SK-MEL-5 (cell line): Measurements from ENCODE around the gene ZNF350. TPM values are rescaled to one million over a fixed set of nuclear protein-coding genes. Genes with fewer than 3 reads are reported as not detected.
A peak's percentile ranks its signal among the peaks of the same experiment; 100 is the strongest.
"Not testable (repeated sequence)": the region's sequence is repeated elsewhere in the genome, so short reads cannot be mapped to it uniquely, and the experiment has no call there.

Experiments used
- DNase-seq: peaks from one replicate; pipeline ENCODE4 v3.0.0-alpha.2; 2016; ENCODE audit warnings: low read depth, low spot score
- in situ Hi-C: cut with HindIII; loops from 2 replicates; pipeline ENCODE4 v1.10.0; 2016; ENCODE audit warnings: low sequenced_read_pairs, high pct_unique_total_duplicates, low pct_unique_long_range_greater_than_20kb
- total RNA-seq: library from RNA; depleted of rRNA; stranded (reverse); fragments of >200 nt; shearing (Covaris generic); gene quantifications from 2 replicates; pipeline ENCODE4 v1.2.3, GENCODE V29; 2014

The ZNF350 gene
- total RNA-seq, 1 experiment from 2014 or later = 9.1 TPM

- DNase-seq = no peak
- in situ Hi-C loops = no loop called here
Observed at GRCh38 chr19:51978882-51979281, 7.8 kb downstream of the ZNF350 start.

DNA sequence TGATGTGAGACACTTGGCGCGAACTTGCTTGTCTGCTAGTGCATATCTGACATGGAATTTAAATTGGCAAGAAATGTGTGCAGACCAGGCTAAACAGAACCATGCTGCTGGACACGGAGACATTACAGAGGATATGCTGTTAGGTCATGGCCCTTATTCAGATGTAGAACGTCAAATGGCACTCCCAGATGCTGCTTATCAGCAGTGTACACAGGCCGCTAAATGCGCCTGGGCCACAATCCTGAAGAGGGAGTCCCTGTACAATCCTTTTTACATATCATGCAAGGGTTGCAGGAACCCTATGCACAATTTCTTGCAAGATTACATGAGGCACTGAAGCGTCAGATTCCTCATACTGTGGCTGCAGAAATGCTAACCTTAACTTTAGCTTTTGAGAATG is 9.3 kb downstream of the ZNF350 start:
- no peak for DNase-seq
- in situ Hi-C loops = no loop called here

DNA sequence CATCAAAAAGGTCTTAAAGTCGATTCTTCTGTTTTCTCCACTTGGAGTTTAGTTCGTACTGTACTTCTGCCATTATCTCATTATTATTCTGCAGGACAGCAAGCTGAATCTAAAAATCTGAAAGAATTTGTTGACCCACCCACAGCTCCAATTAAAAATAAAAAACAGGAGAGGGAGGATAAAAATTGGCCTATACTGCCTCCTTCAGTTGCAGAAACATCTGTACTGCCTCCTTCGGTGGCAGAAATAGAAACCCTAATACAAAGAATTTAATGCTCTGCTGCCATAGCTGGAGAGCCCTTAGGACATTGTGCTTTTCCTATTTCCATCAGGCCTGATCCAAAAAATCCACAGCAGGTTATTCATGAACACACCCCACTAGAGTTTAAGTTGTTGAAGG is 9.8 kb downstream of the ZNF350 start:
- in situ Hi-C loops = no loop called here
- DNase-seq = no peak

DNA sequence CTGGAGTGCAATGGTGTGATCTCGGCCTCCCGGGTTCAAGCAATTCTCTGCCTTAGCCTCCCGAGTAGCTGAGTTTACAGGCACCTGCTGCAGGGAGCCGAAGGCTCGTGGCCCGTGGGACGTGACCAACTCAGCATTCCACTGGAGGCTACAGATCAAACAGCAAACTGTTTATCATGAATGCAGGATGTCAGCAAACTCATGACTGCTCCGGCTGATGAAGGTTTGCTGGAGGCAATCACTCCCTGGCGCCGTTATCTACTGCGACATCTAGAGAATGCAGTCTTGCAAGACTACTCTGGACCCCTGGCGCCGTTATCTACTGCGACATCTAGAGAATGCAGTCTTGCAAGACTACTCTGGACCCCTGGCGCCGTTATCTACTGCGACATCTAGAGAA is 10.9 kb downstream of the ZNF350 start:
- DNase-seq, in situ Hi-C loops: not testable (repeated sequence)

DNA sequence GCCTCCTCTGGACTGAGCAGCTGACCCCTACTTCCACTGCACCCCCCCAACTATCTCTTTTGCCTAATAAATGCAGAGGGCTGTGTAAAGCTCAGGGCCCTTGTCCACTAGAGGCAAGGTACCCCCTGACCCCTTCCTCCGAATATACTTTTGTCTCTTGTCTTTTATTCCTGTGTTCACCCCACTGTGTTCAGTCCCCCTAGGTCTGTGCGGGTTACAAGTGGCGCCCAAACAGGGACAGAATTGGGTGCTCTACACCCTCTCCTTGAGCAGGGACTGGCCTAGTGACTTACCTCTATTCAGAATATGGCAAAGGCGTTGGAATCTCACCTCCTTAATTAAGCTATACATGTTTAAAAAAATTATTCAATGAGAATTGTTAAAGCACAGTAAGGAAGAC is 15.0 kb downstream of the ZNF350 start:
- in situ Hi-C loops = no loop called here

DNA sequence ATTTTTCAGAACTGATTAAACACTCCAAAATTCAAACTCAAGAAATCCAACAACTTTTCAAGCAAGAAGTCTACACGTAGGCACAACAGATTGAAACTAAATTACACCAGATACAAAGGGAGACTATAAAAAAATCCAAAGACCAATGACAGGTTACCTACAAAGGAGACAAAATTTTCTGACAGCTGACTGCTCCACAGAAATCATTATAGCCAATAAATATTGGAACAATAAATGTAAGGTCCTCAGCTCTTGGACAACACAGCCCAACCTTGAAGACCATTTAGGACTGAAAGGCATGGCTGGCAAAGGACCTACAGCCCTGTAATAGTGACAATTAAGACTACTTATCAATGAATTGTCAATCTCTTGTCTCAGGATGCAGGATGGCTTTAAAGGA is 15.9 kb downstream of the ZNF350 start:
- DNase-seq = no peak
- in situ Hi-C loops = no loop called here

More for the DNA sequence above, 15.0 kb downstream of the ZNF350 start:
- no peak for DNase-seq

GRCh38 chr19:51965583-51965982 is 21.1 kb downstream of the ZNF350 start:
- DNase-seq = no peak
- in situ Hi-C loops = no loop called here

GRCh38 chr19:51960621-51961233 is 25.9 kb downstream of the ZNF350 start:
- in situ Hi-C loops, DNase-seq: not testable (repeated sequence)

DNA sequence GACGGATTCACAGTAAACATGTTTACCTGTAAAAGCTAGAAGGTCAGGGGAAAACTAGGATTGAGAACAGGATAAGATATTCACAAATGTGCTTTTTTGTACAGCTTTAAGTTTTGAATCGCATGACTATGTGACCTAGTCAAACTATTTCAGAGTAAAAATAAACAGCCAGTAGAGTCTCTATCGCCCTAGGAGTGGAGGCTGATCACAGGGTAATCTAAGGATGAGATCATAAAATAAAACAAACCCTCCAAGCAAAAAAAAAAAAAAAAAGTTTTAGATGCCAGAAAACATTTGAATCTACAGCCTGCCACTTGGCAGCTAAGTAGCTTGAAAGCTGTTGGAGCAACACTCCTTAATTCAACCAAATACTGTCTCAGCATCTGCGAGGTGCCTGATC is 26.8 kb downstream of the ZNF350 start:
- in situ Hi-C loops = no loop called here
- no peak for DNase-seq

DNA sequence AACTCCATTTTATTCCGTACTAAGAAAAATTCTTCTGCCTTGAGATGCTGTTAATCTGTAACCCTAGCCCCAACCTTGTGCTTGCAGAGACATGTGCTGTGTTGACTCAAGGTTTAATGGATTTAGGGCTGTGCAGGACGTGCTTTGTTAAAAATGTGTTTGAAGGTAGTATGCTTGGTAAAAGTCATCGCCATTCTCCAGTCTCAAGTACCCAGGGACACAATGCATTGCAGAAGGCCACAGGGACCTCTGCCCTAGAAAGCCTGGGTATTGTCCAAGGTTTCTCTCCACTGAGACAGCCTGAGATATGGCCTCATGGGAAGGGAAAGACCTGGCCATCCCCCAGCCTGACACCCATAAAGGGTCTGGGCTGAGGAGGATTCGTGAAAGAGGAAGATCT is 28.8 kb downstream of the ZNF350 start:
- in situ Hi-C loops, DNase-seq: not testable (repeated sequence)

DNA sequence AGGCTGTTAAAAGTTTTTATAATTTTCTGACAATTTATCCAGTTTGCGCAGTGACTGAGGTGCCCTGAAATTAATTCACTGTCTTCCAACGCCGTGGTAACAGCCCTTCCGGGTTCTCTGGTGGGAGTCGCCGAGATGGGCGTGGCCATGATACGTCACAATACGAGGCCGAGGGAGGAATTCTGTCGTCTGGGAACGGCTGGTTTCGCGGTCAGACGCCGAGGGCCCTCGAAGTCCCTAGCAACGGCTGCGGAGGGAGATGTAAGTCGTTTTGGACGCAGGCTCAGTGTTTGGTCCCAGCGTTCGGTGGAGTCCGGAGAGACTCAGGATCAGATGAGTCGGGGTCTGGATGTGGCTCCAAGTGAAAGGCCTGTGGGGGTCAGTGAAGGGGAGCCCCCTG is 37.7 kb downstream of the ZNF350 start:
- in situ Hi-C loops = no loop called here
- DNase-seq = no peak

DNA sequence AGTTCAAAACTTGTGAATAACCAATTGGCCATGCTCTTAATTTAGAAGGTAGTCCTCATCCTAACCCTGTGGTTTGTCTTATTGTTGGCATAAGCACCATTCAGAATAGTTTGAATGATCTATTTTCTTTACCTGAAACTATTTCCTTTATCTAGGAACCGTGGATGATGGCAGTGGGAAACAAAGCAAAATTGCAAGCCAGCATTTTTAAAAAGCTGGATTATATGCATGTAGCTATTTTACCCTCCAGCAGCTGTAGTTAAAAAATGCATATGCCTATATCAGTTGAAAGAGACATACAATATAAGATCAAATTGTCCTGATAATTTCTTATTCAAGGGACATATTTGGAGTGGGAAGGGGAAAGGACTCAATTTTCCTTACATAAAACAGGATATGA is 40.0 kb downstream of the ZNF350 start:
- no peak for DNase-seq
- in situ Hi-C loops = no loop called here

DNA sequence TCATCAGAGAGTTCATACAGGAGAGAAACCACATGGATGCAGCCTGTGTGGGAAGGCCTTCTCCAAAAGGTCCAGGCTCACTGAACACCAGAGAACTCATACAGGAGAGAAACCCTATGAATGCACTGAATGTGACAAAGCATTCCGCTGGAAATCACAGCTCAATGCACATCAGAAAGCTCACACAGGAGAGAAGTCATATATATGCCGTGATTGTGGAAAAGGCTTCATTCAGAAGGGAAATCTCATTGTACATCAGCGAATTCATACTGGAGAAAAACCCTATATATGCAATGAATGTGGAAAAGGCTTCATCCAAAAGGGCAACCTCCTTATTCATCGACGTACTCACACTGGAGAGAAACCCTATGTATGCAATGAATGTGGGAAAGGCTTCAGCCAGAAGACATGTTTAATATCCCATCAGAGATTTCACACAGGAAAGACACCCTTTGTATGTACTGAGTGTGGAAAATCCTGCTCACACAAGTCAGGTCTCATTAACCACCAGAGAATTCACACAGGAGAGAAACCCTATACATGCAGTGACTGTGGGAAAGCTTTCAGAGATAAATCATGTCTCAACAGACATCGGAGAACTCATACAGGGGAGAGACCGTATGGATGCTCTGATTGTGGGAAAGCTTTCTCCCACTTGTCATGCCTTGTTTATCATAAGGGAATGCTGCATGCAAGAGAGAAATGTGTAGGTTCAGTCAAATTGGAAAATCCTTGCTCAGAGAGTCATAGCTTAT is 41.7 kb downstream of the ZNF350 start:
- in situ Hi-C loops = no loop called here
- no peak for DNase-seq

DNA sequence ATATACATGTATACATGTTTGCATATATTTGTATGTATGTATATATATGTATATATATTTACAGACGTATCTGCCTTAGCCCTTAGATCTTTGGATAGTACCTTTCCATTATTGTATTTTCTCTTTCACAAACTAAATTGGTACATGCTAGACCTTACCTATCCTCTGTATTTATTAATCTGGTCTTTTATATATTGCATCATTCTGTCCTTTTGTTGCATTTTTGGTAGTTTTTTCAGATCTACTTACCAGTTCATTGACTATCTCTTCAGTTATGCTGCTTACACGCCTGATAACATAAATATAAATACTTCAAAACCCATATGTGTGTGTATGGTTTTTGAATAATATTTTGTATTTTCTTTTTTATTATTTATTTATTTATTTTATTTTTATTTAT is 47.7 kb downstream of the ZNF350 start:
- no peak for DNase-seq
- in situ Hi-C loops = no loop called here

GRCh38 chr19:51931921-51932320 is 54.7 kb downstream of the ZNF350 start:
- no peak for DNase-seq
- in situ Hi-C loops = no loop called here

GRCh38 chr19:51927859-51928258 is 58.8 kb downstream of the ZNF350 start:
- DNase-seq = no peak
- in situ Hi-C loops = no loop called here

- peak; percentile 91 for DNase-seq
- in situ Hi-C loops = no loop called here
Observed at GRCh38 chr19:51926784-51927741, 59.6 kb downstream of the ZNF350 start, which contains the start of gene ZNF613. TSS of gene ZNF613 (plus strand) at chr19:51927472. CDS start at chr19:51936221, 8,749 bp downstream.

DNA sequence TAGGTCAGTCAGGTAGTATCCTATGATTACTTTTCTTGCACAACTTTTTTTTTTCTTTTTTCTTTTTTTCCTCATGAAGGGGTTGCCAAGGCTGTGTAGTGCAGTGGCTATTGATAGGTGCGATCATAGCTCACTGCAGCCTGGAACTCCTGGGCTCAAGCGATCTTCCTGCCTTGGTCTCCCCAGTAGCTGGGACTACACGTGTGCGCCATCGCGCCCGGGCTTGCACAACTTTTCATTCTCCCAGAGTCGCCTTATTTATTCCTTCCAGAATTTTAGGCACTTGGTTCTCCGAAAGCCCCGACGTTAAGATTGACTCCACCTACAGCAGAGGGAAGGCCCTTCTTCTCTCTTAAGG is 60.2 kb downstream of the ZNF350 start:
- in situ Hi-C loops = no loop called here
- DNase-seq = no peak
